Lung (tissue), 12 donors: Measurements from ENCODE around the gene PBX3. TPM values are rescaled to one million over a fixed set of nuclear protein-coding genes. Genes with fewer than 3 reads are reported as not detected.
A peak's percentile ranks its signal among the peaks of the same experiment; 100 is the strongest.

Experiments used
- ATAC-seq: fragments of 200-7000 bp; cut with Tn5 transposase; one replicate; pipeline ENCODE4 v1.9.1; 2020; ENCODE audit warnings: moderate number of reproducible peaks; ENCODE audit not compliant: insufficient read depth, low FRiP score
- DNase-seq, 3 donors: peaks; one replicate each; pipeline ENCODE4 v3.0.0-alpha.2; 2013 to 2017
- H3K27ac ChIP-seq, 2 donors: one replicate each; pipeline ENCODE4 v1.5.1; 2013; ENCODE audit warnings: mild to moderate bottlenecking in 2 of 2, moderate library complexity in 2 of 2, control low read depth in 1 of 2, inconsistent platforms in 1 of 2, low read depth in 1 of 2, low read length in 1 of 2
- H3K27me3 ChIP-seq, 3 donors: one replicate each; pipeline ENCODE4 v1.5.1; 2013; ENCODE audit warnings: low read length in 2 of 3; ENCODE audit not compliant: control insufficient read depth in 3 of 3, insufficient read depth in 3 of 3
- H3K36me3 ChIP-seq, 4 donors: one replicate each; pipeline ENCODE4 v1.5.1; 2013; ENCODE audit warnings: low read length in 4 of 4, mild to moderate bottlenecking in 1 of 4, moderate library complexity in 1 of 4; ENCODE audit not compliant: control insufficient read depth in 4 of 4, insufficient read depth in 4 of 4
- H3K4me1 ChIP-seq, 5 donors: one replicate each; pipeline ENCODE4 v1.5.1; 2013; ENCODE audit warnings: low read length in 5 of 5, mild to moderate bottlenecking in 2 of 5, moderate library complexity in 1 of 5; ENCODE audit not compliant: control insufficient read depth in 5 of 5, insufficient read depth in 5 of 5
- H3K4me3 ChIP-seq: one replicate; pipeline ENCODE4 v1.5.1; 2013; ENCODE audit warnings: mild to moderate bottlenecking, control low read depth, moderate library complexity
- H3K9ac ChIP-seq, 2 donors: one replicate each; pipeline ENCODE4 v1.5.1; 2013; ENCODE audit warnings: low read length in 2 of 2, control low read depth in 1 of 2; ENCODE audit not compliant: insufficient read depth in 1 of 2
- H3K9me3 ChIP-seq, 4 donors: one replicate each; pipeline ENCODE4 v1.5.1; 2013; ENCODE audit warnings: low read length in 3 of 4, mild to moderate bottlenecking in 1 of 4, moderate library complexity in 1 of 4; ENCODE audit not compliant: control insufficient read depth in 4 of 4, insufficient read depth in 3 of 4
- WGBS, 2 donors: extraction: QIAGEN DNeasy Blood & Tissue Kit; methylation state at CpG; one replicate each; pipeline ENCODE4 v1.1.7; 2013; 5-methylcytosine and 5-hydroxymethylcytosine counted together
- polyA plus RNA-seq, 2 donors: library from polyadenylated mRNA; stranded (reverse); fragments of 200-250 nt; gene quantifications; one replicate each; pipeline ENCODE4 v1.2.1, GENCODE V29; 2013
- total RNA-seq, 2 donors: library from RNA; depleted of rRNA in 1 of 2; stranded (reverse); fragments of >200 nt in 1 of 2; gene quantifications; one replicate each; pipeline ENCODE4 v1.2.1, GENCODE V29; 2014 to 2021
- TF ChIP-seq, protein P1 (sequence below): IDR thresholded peaks from 2 replicates; pipeline ENCODE4 v1.5.1; 2012; ENCODE audit warnings: mild to moderate bottlenecking; ENCODE audit errors: control extremely low read depth, extremely low read depth
- donor health status: control.
- donor health status: control.
- donor health status: Bipolar disorder and iron deficiency.
- donor health status: healthy.
- donor health status: DM: yes; HTN: yes; CAD: no.

PBX3 gene
- total and polyA plus RNA-seq, 4 donors: 8.6 to 60.4 (median 26.4) TPM

DNA sequence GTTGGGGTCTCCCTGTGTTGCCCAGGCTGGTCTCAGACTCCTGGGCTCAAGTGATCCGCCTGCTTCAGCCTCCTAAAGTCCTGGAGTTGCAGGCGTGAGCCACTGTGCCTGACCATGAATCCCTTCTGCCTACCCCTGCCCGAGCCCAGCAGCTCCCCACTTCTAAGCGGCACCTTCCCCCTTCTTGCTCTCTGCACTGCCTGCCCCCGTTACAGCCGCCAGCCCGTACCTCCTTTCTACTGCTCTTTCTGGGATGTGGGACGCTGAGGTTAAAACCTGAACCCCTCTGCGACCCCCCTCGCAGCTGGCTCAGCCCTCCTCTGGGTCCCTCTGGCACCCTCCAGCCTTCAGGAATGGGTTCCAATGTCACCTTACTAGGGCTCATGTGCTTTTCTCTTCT is 249.6 kb downstream of the PBX3 start:
- TF ChIP-seq, protein P1, sequence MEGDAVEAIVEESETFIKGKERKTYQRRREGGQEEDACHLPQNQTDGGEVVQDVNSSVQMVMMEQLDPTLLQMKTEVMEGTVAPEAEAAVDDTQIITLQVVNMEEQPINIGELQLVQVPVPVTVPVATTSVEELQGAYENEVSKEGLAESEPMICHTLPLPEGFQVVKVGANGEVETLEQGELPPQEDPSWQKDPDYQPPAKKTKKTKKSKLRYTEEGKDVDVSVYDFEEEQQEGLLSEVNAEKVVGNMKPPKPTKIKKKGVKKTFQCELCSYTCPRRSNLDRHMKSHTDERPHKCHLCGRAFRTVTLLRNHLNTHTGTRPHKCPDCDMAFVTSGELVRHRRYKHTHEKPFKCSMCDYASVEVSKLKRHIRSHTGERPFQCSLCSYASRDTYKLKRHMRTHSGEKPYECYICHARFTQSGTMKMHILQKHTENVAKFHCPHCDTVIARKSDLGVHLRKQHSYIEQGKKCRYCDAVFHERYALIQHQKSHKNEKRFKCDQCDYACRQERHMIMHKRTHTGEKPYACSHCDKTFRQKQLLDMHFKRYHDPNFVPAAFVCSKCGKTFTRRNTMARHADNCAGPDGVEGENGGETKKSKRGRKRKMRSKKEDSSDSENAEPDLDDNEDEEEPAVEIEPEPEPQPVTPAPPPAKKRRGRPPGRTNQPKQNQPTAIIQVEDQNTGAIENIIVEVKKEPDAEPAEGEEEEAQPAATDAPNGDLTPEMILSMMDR: no peak
- H3K27me3 ChIP-seq: no peaks in the 10 kb centered on the region
- H3K4me3 ChIP-seq: no peak overlapping the region
- H3K27ac ChIP-seq: no peak overlapping the region
- no peak overlapping the region for H3K9ac ChIP-seq
- ATAC-seq: no peak
- no peak for DNase-seq
- WGBS, 2 donors: 89 to 91% methylated on average over 10 of the region's 10 CpGs
- no peaks in the 10 kb centered on the region for H3K9me3 ChIP-seq
- H3K36me3 ChIP-seq: no peaks in the 10 kb centered on the region
- peaks cover 0 to 3% (median 0%) of the 10 kb centered on the region in 5 donors for H3K4me1 ChIP-seq

- 68 to 77% methylated on average over 17 of the region's 17 CpGs for WGBS, 2 donors
- Histone ChIP-seq H3K27ac (no peak overlapping the region), H3K4me3 (no peak overlapping the region), H3K36me3 (no peaks in the 10 kb centered on the region), H3K9me3 (no peaks in the 10 kb centered on the region), H3K27me3 (no peaks in the 10 kb centered on the region), H3K9ac (no peak overlapping the region), H3K4me1 (peaks cover 0 to 3% (median 0%) of the 10 kb centered on the region in 5 donors)
- DNase-seq: peak; percentile 36 to 71 (median 63)
- TF ChIP-seq, protein P1: no peak
- ATAC-seq: no peak
These were observed 250.1 kb downstream of the PBX3 start for GRCh38 chr9:125997196-125997823.

- Histone ChIP-seq H3K9ac (no peak overlapping the region), H3K27me3 (no peaks in the 10 kb centered on the region), H3K4me1 (peaks cover 0 to 3% (median 0%) of the 10 kb centered on the region in 5 donors), H3K9me3 (no peaks in the 10 kb centered on the region), H3K27ac (no peak overlapping the region), H3K36me3 (no peaks in the 10 kb centered on the region), H3K4me3 (no peak overlapping the region)
- 86 to 91% methylated on average over 15 to 17 of the region's 17 CpGs for WGBS, 2 donors
- ATAC-seq (no peak), DNase-seq (no peak)
- TF ChIP-seq, protein P1: no peak
These were observed 251.8 kb downstream of the PBX3 start for GRCh38 chr9:125998837-125999503.
